HG03139 (cell line): ENCODE data around the gene TFAP2E.

ENCODE experiments used
- ATAC-seq: cut with Tn5 transposase; IDR thresholded peaks from one replicate; pipeline ENCODE4 v1.9.1; 2021; ENCODE audit not compliant: unreplicated experiment

The TFAP2E gene

DNA sequence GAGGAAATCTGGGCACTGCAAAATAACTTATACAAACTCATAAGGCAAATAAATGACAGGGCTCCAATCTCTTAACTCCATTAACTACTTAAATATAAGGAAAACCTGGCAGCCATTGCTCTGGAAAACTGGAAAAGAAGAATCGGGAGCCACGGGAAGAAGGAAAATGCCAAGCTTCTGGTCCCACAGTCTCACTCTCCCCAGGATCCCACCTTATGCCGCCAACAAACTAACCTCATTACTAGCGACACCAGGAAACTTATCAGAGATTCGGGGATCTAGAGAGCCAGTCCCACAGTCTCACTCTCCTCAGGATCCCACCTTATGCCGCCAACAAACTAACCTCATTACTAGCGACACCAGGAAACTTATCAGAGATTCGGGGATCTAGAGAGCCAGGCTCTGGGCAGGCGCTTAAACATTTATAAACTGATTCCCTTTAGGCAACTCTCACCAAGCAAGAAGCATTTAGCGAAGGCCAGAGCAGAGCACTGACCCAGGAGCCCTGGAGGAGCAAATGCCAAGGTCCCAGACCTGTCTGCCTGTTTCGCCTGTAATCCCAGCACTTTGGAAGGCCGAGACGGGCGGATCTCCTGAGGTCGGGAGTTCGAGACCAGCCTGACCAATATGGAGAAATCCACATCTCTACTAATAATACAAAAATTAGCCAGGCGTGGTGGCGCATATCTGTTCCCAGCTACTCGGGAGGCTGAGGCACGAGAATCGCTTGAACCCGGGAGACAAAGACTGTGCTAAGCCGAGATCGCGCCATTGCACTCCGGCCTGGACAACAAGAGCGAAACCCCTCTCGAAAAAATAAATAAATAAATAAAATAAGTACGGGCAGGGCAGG is 67.5 kb downstream of the TFAP2E start:
- ATAC-seq = no peak

DNA sequence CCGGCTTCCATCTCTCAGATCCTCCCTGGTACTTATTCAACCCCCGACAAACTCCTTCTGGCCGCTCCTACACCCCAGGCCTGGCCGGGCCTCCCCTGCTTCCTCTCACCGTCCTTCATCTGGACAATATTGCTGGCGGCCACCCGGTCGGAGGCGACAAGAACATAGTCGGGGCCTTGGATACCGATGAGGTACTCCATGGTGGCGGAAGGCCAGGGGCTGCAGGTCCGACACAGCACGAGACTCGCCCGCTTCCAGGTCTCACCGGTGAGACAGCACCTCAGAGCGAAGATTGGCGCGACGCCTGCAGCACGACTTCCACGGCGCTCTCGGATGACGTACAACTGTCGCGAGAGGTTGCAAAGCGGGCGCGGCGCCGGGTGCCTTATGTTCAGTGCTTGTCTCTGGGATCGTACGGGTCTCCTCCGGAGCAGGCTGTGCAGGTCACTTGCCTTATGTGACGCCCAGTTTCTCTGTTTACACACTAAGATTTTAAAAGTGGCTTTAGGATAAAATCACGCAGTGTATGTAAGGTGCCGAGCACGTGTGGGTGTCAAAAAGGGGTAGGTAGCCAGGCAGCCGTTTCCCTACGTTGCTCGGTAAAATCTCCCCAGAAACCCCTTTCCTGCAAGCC is 68.2 kb downstream of the TFAP2E start, which contains the start of gene PSMB2:
Gene PSMB2 (minus strand): TSS at position 294 of the 634 bp plus-strand sequence. CDS start 94 bp downstream, at position 200.
- ATAC-seq = peak; percentile 84

DNA sequence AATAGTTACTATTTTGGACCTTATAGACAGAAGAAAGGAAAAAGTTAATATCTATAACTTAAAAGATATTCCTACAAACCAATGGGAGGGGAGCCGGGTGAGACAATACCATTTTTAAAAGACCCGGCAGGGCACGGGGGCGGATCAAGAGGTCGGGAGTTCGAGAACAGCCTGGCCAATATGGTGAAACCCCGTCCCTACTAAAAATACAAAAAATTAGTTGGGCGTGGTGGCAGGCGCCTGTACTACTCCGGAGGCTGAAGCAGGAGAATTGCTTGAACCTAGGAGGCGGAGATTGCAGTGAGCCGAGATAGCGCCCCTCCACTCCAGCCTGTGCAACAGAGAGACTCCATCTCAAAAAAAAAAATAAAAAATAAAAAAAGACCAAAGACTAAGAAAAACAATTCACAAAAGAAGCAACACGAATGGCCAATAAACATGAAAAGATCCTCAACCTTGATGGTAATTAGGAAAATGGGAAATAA is 69.4 kb downstream of the TFAP2E start:
- ATAC-seq = no peak

DNA sequence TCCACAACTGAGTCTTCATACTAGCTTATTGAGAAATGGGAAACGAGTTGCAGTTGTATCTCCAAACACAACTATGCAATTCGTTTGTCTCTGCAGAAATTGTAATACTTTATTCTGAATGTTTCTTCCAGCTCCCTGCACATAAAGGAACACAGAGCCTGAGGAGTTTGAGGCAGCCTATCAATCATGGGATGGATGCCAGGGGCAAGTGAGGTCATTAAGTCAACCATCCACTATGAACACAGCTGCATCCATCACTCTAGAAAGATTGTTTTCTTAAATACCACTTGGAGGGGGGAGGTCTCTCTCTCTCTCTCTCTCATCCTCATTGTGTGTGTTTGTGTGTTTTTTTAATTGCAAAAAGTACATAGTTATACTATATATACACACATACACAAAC is 71.1 kb downstream of the TFAP2E start:
- no peak for ATAC-seq
